Mucosa of stomach (tissue), 1 donor: ENCODE measurements around the gene COX7B2.

ENCODE experiments used
- H3K27me3 ChIP-seq: one replicate; pipeline ENCODE4 v1.7.0; 2013; ENCODE audit warnings: mild to moderate bottlenecking, low read length; ENCODE audit not compliant: control insufficient read depth, insufficient read depth
- H3K36me3 ChIP-seq: one replicate; pipeline ENCODE4 v1.7.0; 2013; ENCODE audit warnings: low read length; ENCODE audit not compliant: control insufficient read depth, insufficient read depth
- H3K4me1 ChIP-seq: one replicate; pipeline ENCODE4 v1.7.0; 2013; ENCODE audit warnings: mild to moderate bottlenecking, low read length; ENCODE audit not compliant: control insufficient read depth, insufficient read depth
- H3K4me3 ChIP-seq: one replicate; pipeline ENCODE4 v1.7.0; 2013; ENCODE audit warnings: low read length
- H3K9ac ChIP-seq: one replicate; pipeline ENCODE4 v1.7.0; 2013; ENCODE audit warnings: mild to moderate bottlenecking, low read length, moderate library complexity
- H3K9me3 ChIP-seq: one replicate; pipeline ENCODE4 v1.7.0; 2013; ENCODE audit warnings: mild to moderate bottlenecking, low read length, moderate library complexity; ENCODE audit not compliant: control insufficient read depth
- donor health status: Pancreatic carcinoma.

Gene COX7B2

GRCh38 chr4:46934726-46935125 lies 25.7 kb upstream of the COX7B2 start:
- H3K4me3 ChIP-seq = no peak overlapping the region
- H3K4me1 ChIP-seq = no peaks in the 10 kb centered on the region
- no peaks in the 10 kb centered on the region for H3K27me3 ChIP-seq
- no peaks in the 10 kb centered on the region for H3K9me3 ChIP-seq
- H3K36me3 ChIP-seq = no peaks in the 10 kb centered on the region
- H3K9ac ChIP-seq = no peak overlapping the region

DNA sequence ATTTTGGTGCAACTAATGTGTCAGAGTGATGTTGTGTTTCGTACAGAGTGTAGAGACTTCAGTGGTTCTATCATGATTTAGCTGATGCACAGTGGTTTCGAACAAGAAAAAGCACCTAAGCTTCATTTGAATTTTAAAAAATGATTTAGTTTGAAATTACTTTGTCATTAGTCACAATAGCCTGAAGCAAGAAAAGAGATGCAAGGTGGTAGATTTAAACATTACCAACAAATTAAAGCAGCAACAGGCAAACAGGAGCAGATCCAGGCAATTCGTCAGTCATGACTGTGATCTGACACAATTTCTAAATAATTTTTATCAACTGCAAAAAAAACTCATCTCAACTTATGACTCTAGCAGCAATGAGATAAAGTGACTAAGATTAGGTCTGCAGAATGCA lies 24.6 kb upstream of the COX7B2 start:
- no peaks in the 10 kb centered on the region for H3K27me3 ChIP-seq
- H3K9me3 ChIP-seq = no peaks in the 10 kb centered on the region
- H3K36me3 ChIP-seq = no peaks in the 10 kb centered on the region
- no peak overlapping the region for H3K4me3 ChIP-seq
- H3K4me1 ChIP-seq = no peaks in the 10 kb centered on the region
- H3K9ac ChIP-seq = no peak overlapping the region

DNA sequence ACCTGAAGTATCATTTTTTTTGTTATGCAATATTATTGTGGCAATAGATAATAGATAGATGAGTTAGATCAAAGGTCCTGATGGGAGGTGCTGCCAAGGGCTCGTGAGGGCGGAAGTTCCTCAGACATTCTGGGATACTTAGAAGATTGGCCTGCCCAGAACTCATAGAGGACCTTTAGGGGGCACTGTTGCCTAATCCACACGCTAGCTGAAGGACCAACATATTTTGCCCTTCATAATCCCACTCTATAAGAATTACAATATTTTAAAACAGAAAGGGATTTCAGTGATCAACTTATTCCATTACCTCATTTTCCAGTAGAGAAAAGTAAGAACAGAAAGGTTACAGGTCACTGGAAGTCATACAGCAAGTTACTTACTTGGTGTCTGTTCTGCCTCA lies 22.9 kb upstream of the COX7B2 start:
- H3K4me3 ChIP-seq = no peak overlapping the region
- no peaks in the 10 kb centered on the region for H3K27me3 ChIP-seq
- H3K9ac ChIP-seq = no peak overlapping the region
- H3K36me3 ChIP-seq = no peaks in the 10 kb centered on the region
- H3K4me1 ChIP-seq = no peaks in the 10 kb centered on the region
- H3K9me3 ChIP-seq = no peaks in the 10 kb centered on the region

GRCh38 chr4:46930891-46931290 lies 21.8 kb upstream of the COX7B2 start:
- Histone ChIP-seq H3K9ac (no peak overlapping the region), H3K9me3 (no peaks in the 10 kb centered on the region), H3K27me3 (no peaks in the 10 kb centered on the region), H3K4me1 (no peaks in the 10 kb centered on the region), H3K4me3 (no peak overlapping the region), H3K36me3 (no peaks in the 10 kb centered on the region)

DNA sequence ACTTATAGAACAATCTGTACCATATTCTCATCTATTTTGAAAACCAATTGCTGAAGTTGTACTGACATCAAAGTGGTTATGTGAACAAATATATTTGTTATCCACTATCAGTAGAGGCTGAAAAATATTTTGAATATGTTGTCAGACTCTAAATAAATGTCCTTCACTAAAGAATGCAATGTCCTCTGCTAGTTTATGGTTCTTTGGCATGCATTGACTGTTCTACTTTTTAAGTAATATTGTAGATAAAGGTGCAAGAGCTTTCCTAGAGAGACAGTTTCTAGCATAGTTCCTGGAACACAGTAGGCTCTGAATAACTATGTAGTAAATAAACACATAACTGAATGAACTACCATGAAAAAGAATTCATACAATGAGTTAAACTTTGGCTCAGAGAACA lies 18.2 kb upstream of the COX7B2 start:
- H3K4me3 ChIP-seq = no peak overlapping the region
- H3K9ac ChIP-seq = no peak overlapping the region
- H3K4me1 ChIP-seq = no peaks in the 10 kb centered on the region
- H3K9me3 ChIP-seq = no peaks in the 10 kb centered on the region
- H3K36me3 ChIP-seq = no peaks in the 10 kb centered on the region
- no peaks in the 10 kb centered on the region for H3K27me3 ChIP-seq

DNA sequence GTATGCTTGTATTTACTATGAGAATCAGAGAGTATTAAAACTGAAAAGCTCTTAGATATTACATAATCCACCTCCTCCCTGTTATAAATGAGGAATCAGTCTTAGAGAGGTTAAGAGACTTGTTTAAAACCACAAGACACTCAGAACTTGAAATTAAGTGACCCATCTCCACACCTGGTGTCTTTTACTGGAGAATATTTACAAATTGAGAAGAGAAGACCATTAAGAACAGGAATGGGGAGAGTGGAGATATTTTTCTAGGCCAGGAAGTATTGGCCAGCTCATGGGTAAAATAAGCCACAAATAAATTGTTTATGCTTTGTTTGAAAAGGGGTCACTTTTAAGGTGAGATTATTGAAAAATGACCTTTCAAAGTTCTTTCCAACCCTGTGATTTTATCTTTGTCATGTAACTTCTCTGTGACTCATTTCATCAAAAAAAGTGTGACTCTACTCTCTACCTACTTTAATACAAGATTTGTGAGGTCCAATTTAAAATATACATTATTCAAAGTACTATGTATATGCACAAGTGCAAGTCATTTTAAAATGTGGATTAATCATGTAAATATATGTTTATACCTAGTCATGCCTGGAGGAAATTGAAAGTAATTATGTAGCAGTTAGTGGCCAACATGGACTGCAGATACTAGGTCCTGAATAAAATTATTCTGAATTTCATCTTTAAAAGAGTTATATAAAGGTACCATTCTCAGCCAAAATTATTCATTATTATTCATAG lies 15.9 kb upstream of the COX7B2 start:
- no peaks in the 10 kb centered on the region for H3K4me1 ChIP-seq
- H3K9me3 ChIP-seq = no peaks in the 10 kb centered on the region
- H3K9ac ChIP-seq = no peak overlapping the region
- no peaks in the 10 kb centered on the region for H3K36me3 ChIP-seq
- no peaks in the 10 kb centered on the region for H3K27me3 ChIP-seq
- H3K4me3 ChIP-seq = no peak overlapping the region

DNA sequence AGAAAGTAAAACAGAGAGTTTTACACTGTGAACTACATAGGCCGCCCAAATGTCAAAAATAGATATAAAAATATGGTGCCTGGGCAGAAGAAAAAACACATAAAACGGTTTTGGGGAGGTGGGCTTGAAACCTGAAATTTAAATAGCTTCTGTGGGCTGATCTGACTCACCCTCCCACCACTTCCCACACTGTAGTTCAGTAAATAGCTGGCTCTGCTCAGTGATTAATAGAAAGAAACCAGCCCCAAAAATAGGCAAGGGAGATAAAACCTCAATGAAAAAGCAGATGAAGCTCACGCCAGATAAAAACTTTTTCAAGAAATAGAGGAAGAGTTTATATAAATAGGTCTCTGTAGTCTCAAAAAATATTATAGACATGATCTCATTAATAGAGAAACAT lies 13.2 kb upstream of the COX7B2 start:
- no peaks in the 10 kb centered on the region for H3K36me3 ChIP-seq
- H3K27me3 ChIP-seq = no peaks in the 10 kb centered on the region
- no peak overlapping the region for H3K9ac ChIP-seq
- H3K9me3 ChIP-seq = no peaks in the 10 kb centered on the region
- H3K4me3 ChIP-seq = no peak overlapping the region
- no peaks in the 10 kb centered on the region for H3K4me1 ChIP-seq

DNA sequence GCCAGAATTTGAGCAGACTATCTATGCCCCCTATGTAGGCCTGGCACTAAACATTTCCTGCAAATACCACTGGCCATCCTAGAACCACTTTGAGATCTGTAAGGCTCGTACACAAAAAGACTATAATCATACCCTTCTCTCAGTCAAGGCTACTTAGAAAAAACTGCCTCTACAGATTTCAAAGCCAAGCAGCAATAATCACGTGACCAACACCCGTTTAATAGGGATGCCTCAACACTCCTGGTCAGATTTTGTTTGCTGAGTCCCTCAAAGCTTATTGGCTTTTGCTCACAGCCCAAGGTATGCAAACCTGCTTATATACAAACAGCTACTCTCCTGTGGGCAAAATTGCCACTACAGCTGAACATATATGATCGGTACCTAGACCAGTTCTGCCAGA lies 897 bp downstream of the COX7B2 start:
- Histone ChIP-seq H3K9me3 (no peaks in the 10 kb centered on the region), H3K4me3 (no peak overlapping the region), H3K36me3 (no peaks in the 10 kb centered on the region), H3K9ac (no peak overlapping the region), H3K27me3 (no peaks in the 10 kb centered on the region), H3K4me1 (no peaks in the 10 kb centered on the region)

DNA sequence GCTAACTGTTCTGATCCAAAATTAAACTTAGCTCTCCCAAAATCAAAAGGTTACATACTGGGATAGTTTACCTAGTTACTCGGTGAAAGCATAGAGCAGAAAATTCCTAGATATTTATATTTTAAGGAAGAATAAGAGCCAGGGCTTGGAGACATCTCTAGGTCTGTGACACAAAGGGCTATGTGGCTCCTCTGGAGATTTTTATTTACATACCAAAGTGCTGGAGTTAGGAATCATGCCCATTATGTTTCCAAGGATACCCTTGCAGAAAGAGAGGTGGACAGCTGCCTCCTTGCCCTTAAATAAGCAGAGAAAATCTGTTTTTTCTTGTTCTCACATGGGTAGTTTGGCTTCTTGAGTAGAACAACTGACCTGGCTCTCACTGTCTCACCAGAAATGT lies 9.0 kb downstream of the COX7B2 start:
- H3K9me3 ChIP-seq = no peaks in the 10 kb centered on the region
- no peaks in the 10 kb centered on the region for H3K36me3 ChIP-seq
- no peaks in the 10 kb centered on the region for H3K4me1 ChIP-seq
- no peak overlapping the region for H3K9ac ChIP-seq
- H3K27me3 ChIP-seq = no peaks in the 10 kb centered on the region
- H3K4me3 ChIP-seq = no peak overlapping the region

DNA sequence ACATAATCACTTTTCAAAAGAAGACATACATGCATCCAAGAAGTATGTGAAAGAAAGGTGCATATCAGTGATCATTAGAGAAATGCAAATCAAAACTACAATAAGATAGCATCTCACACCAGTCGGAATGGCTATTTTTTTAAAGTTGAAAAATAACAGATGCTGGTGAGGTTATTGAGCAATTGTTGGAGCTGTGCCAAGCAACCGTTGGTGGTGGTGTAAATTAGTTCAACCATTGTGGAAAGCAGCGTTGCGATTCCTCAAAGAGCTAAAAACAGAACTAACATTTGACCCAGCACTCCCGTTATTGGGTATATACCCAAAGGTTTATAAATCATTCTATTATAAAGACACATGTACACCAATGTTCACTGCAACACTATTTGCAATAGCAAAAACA lies 14.2 kb downstream of the COX7B2 start:
- Histone ChIP-seq H3K9me3 (no peaks in the 10 kb centered on the region), H3K4me1 (no peaks in the 10 kb centered on the region), H3K9ac (no peak overlapping the region), H3K27me3 (no peaks in the 10 kb centered on the region), H3K4me3 (no peak overlapping the region), H3K36me3 (no peaks in the 10 kb centered on the region)

DNA sequence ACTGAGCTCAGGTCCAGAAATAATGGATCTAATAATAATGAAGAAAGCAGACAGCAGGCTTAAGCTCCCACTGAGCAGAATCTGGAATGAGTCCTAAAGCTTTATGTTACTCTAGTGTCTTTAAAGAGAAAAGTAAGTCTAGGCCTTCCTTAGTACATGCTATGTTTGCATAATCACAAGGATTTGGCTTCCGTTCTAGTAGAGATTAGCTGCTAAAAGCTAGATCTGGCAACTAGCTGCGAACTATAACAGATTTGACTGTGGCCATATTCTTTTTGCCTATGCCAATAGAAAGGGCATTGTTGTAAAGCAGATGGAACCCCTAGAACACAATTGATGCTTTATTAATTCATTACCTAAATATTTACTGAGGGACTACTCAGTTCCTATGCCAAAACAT lies 19.0 kb downstream of the COX7B2 start:
- Histone ChIP-seq H3K27me3 (no peaks in the 10 kb centered on the region), H3K4me1 (no peaks in the 10 kb centered on the region), H3K4me3 (no peak overlapping the region), H3K36me3 (no peaks in the 10 kb centered on the region), H3K9me3 (no peaks in the 10 kb centered on the region), H3K9ac (no peak overlapping the region)

GRCh38 chr4:46889410-46889809 lies 19.6 kb downstream of the COX7B2 start:
- Histone ChIP-seq H3K4me1 (no peaks in the 10 kb centered on the region), H3K27me3 (no peaks in the 10 kb centered on the region), H3K9me3 (no peaks in the 10 kb centered on the region), H3K4me3 (no peak overlapping the region), H3K9ac (no peak overlapping the region), H3K36me3 (no peaks in the 10 kb centered on the region)

DNA sequence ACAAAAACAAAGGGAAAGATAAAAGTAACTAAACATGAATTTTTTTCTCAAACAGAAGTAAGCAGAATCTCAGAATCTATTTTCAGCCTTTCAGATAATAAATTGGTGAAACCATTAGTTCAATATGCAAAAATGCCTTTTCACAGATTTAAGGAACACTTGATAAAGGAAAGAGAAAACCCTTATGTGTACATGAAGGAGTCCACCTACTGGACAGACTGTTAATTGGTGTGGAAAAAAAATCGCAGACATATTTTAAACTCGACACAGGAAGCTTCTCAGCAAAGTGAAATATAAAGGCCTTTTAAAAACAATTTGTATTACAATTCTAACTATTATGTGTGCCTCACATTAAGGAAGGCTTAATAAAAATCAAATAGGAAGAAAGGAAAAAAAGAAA lies 22.3 kb downstream of the COX7B2 start:
- H3K4me3 ChIP-seq = no peak overlapping the region
- no peak overlapping the region for H3K9ac ChIP-seq
- no peaks in the 10 kb centered on the region for H3K9me3 ChIP-seq
- no peaks in the 10 kb centered on the region for H3K27me3 ChIP-seq
- H3K4me1 ChIP-seq = no peaks in the 10 kb centered on the region
- H3K36me3 ChIP-seq = no peaks in the 10 kb centered on the region
